Liver (tissue), 9 donors: ENCODE data around the gene NT5M. TPM values are rescaled to one million over a fixed set of nuclear protein-coding genes. Genes with fewer than 3 reads are reported as not detected.
A peak's percentile ranks its signal among the peaks of the same experiment; 100 is the strongest.

Source experiments
- DNase-seq: peaks from one replicate; pipeline ENCODE4 v3.0.0-alpha.2; 2017; ENCODE audit warnings: low spot score
- H3K27ac ChIP-seq, 2 donors: one replicate each; pipeline ENCODE4 v1.7.0; 2013; ENCODE audit warnings: inconsistent platforms in 2 of 2, low read length in 2 of 2, control low read depth in 1 of 2, low read depth in 1 of 2, mild to moderate bottlenecking in 1 of 2
- H3K27me3 ChIP-seq, 4 donors: one replicate each; pipeline versions ENCODE4 v1.6.1 to v1.7.0; 2013; ENCODE audit warnings: low read length in 3 of 4, inconsistent platforms in 1 of 4, mild to moderate bottlenecking in 1 of 4, moderate library complexity in 1 of 4; ENCODE audit not compliant: control insufficient read depth in 4 of 4, insufficient read depth in 4 of 4
- H3K36me3 ChIP-seq, 4 donors: one replicate each; pipeline versions ENCODE4 v1.6.1 to v1.7.0; 2013; ENCODE audit warnings: low read length in 3 of 4, mild to moderate bottlenecking in 3 of 4, low read depth in 1 of 4, moderate library complexity in 1 of 4; ENCODE audit not compliant: control insufficient read depth in 4 of 4, insufficient read depth in 3 of 4
- H3K4me1 ChIP-seq, 4 donors: one replicate each; pipeline versions ENCODE4 v1.6.1 to v1.7.0; 2013; ENCODE audit warnings: low read length in 3 of 4, mild to moderate bottlenecking in 3 of 4, moderate library complexity in 1 of 4; ENCODE audit not compliant: control insufficient read depth in 4 of 4, insufficient read depth in 4 of 4
- H3K4me3 ChIP-seq, 3 donors: one replicate each; pipeline versions ENCODE4 v1.6.1 to v1.7.0; 2013; ENCODE audit warnings: low read length in 3 of 3, control low read depth in 1 of 3, low read depth in 1 of 3, mild to moderate bottlenecking in 1 of 3
- H3K9ac ChIP-seq, 2 donors: one replicate each; pipeline ENCODE4 v1.7.0; 2013; ENCODE audit warnings: low read length in 2 of 2, mild to moderate bottlenecking in 2 of 2, moderate library complexity in 2 of 2, control low read depth in 1 of 2, low read depth in 1 of 2
- H3K9me3 ChIP-seq, 4 donors: one replicate each; pipeline versions ENCODE4 v1.6.1 to v1.7.0; 2013; ENCODE audit warnings: low read length in 3 of 4; ENCODE audit not compliant: control insufficient read depth in 4 of 4
- ATF3 ChIP-seq: IDR thresholded peaks from 2 replicates; pipeline ENCODE4 v1.6.1; 2016; ENCODE audit warnings: antibody characterized with exemption
- EGR1 ChIP-seq, 2 donors: IDR thresholded peaks; 2 replicates each; pipeline ENCODE4 v1.6.1; 2016 to 2018; ENCODE audit warnings: antibody characterized with exemption in 2 of 2, low read depth in 2 of 2
- FOXA1 ChIP-seq: IDR thresholded peaks from 2 replicates; pipeline ENCODE4 v1.6.1; 2016; ENCODE audit warnings: antibody characterized with exemption
- GABPA ChIP-seq, 2 donors: IDR thresholded peaks in 1 of 2; conservative IDR thresholded peaks in 1 of 2; 2 replicates each; pipeline ENCODE4 v1.6.1; 2016; ENCODE audit warnings: antibody characterized with exemption in 2 of 2, mild to moderate bottlenecking in 1 of 2, moderate library complexity in 1 of 2
- HNF4G ChIP-seq: IDR thresholded peaks from 2 replicates; pipeline ENCODE4 v1.6.1; 2016; ENCODE audit warnings: antibody characterized with exemption
- NR2F2 ChIP-seq: IDR thresholded peaks from 2 replicates; pipeline ENCODE4 v1.6.1; 2016; ENCODE audit warnings: antibody characterized with exemption
- RAD21 ChIP-seq, 2 donors: IDR thresholded peaks; 2 replicates each; pipeline ENCODE4 v1.6.1; 2016; ENCODE audit warnings: antibody characterized with exemption in 2 of 2, mild to moderate bottlenecking in 2 of 2
- RXRA ChIP-seq, 2 donors: IDR thresholded peaks; 2 replicates each; pipeline ENCODE4 v1.6.1; 2017 to 2018; ENCODE audit warnings: antibody characterized with exemption in 2 of 2, mild to moderate bottlenecking in 1 of 2
- SP1 ChIP-seq: IDR thresholded peaks from 2 replicates; pipeline ENCODE4 v1.6.1; 2018; ENCODE audit warnings: antibody characterized with exemption, mild to moderate bottlenecking
- TAF1 ChIP-seq: conservative IDR thresholded peaks from 2 replicates; pipeline ENCODE4 v1.6.1; 2016; ENCODE audit warnings: antibody characterized with exemption, mild to moderate bottlenecking
- YY1 ChIP-seq: IDR thresholded peaks from 2 replicates; pipeline ENCODE4 v1.6.1; 2016; ENCODE audit warnings: antibody characterized with exemption, mild to moderate bottlenecking
- ZBTB33 ChIP-seq: IDR thresholded peaks from 2 replicates; pipeline ENCODE4 v1.6.1; 2016; ENCODE audit warnings: antibody characterized with exemption
- WGBS: extraction: QIAGEN DNeasy Blood & Tissue Kit; methylation state at CpG from one replicate; pipeline ENCODE4 v1.1.7; 2013; 5-methylcytosine and 5-hydroxymethylcytosine counted together
- polyA plus RNA-seq, 2 donors: library from polyadenylated mRNA; stranded (reverse) in 1 of 2; unstranded in 1 of 2; fragments of 200-250 nt in 1 of 2; fragments of >200 nt in 1 of 2; fragmentation: Nextera tagmentation in 1 of 2; extraction: Ambion mirVana in 1 of 2; gene quantifications; one replicate each; pipeline versions ENCODE4 v1.2.1 to v1.2.3, GENCODE V29; 2013 to 2015
- total RNA-seq, 2 donors: library from RNA; depleted of rRNA; stranded (reverse); fragments of >200 nt; gene quantifications; one replicate each; pipeline ENCODE4 v1.2.3, GENCODE V29; 2014
- TF ChIP-seq, protein P1 (sequence below): fragments of 150-350 bp; IDR thresholded peaks from 2 replicates; pipeline ENCODE4 v1.5.1; 2017; ENCODE audit warnings: improper control_type of control experiment, low read depth, low read length; ENCODE audit not compliant: missing input control
- TF ChIP-seq, protein P2 (sequence below): IDR thresholded peaks from 2 replicates; pipeline ENCODE4 v1.6.1; 2016; ENCODE audit warnings: antibody characterized with exemption, mild to moderate bottlenecking
- donor health status: healthy.
- donor health status: healthy.
- donor health status: healthy.
- donor health status: healthy.
- donor health status: healthy.

NT5M gene
- total and polyA plus RNA-seq, 4 donors = 0.42 to 7.9 (median 0.66) TPM

GRCh38 chr17:17355426-17355825 lies 52.3 kb downstream of the NT5M start:
- DNase-seq = no peak
- no peak overlapping the region for H3K27ac ChIP-seq
- 70% methylated on average over 12 of the region's 12 CpGs for WGBS

GRCh38 chr17:17356149-17356930 lies 53.2 kb downstream of the NT5M start:
- Histone ChIP-seq H3K9me3 (no peaks in the 10 kb centered on the region), H3K4me1 (no peaks in the 10 kb centered on the region), H3K9ac (no peak overlapping the region), H3K4me3 (no peak overlapping the region), H3K36me3 (no peaks in the 10 kb centered on the region), H3K27me3 (no peaks in the 10 kb centered on the region), H3K27ac (no peak overlapping the region)
- DNase-seq = peak; percentile 82
- WGBS = 69% methylated on average over 10 of the region's 10 CpGs
- peak; percentile 99 to 100 for TF ChIP-seq RAD21 (IDR thresholded peaks at IDR 0.05)
- no peak for TF ChIP-seq NR2F2
- no peak for TF ChIP-seq RXRA (IDR thresholded peaks at IDR 0.05)
- TF ChIP-seq ZBTB33 = no peak
- TF ChIP-seq, protein P1, sequence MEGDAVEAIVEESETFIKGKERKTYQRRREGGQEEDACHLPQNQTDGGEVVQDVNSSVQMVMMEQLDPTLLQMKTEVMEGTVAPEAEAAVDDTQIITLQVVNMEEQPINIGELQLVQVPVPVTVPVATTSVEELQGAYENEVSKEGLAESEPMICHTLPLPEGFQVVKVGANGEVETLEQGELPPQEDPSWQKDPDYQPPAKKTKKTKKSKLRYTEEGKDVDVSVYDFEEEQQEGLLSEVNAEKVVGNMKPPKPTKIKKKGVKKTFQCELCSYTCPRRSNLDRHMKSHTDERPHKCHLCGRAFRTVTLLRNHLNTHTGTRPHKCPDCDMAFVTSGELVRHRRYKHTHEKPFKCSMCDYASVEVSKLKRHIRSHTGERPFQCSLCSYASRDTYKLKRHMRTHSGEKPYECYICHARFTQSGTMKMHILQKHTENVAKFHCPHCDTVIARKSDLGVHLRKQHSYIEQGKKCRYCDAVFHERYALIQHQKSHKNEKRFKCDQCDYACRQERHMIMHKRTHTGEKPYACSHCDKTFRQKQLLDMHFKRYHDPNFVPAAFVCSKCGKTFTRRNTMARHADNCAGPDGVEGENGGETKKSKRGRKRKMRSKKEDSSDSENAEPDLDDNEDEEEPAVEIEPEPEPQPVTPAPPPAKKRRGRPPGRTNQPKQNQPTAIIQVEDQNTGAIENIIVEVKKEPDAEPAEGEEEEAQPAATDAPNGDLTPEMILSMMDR = peak; percentile 100
- TF ChIP-seq EGR1 (IDR thresholded peaks at IDR 0.05; ENCODE audit: low read depth in 2 of 2) = no peak
- no peak for TF ChIP-seq HNF4G

More at GRCh38 chr17:17355426-17355825, 52.3 kb downstream of the NT5M start:
- no peak overlapping the region for H3K4me3 ChIP-seq
- H3K36me3 ChIP-seq = no peaks in the 10 kb centered on the region
- no peak for TF ChIP-seq YY1
- no peak for TF ChIP-seq TAF1
- no peak for TF ChIP-seq EGR1 (IDR thresholded peaks at IDR 0.05; ENCODE audit: low read depth in 2 of 2)
- no peak for TF ChIP-seq FOXA1
- no peak for TF ChIP-seq SP1
- no peak for TF ChIP-seq ATF3
- TF ChIP-seq NR2F2 = no peak
- TF ChIP-seq ZBTB33 = no peak
- TF ChIP-seq GABPA (IDR thresholded peaks at IDR 0.05 in 1 of 2, conservative IDR thresholded peaks at IDR 0.05 in 1 of 2) = no peak
- TF ChIP-seq RAD21 (IDR thresholded peaks at IDR 0.05) = no peak
- TF ChIP-seq, protein P2, sequence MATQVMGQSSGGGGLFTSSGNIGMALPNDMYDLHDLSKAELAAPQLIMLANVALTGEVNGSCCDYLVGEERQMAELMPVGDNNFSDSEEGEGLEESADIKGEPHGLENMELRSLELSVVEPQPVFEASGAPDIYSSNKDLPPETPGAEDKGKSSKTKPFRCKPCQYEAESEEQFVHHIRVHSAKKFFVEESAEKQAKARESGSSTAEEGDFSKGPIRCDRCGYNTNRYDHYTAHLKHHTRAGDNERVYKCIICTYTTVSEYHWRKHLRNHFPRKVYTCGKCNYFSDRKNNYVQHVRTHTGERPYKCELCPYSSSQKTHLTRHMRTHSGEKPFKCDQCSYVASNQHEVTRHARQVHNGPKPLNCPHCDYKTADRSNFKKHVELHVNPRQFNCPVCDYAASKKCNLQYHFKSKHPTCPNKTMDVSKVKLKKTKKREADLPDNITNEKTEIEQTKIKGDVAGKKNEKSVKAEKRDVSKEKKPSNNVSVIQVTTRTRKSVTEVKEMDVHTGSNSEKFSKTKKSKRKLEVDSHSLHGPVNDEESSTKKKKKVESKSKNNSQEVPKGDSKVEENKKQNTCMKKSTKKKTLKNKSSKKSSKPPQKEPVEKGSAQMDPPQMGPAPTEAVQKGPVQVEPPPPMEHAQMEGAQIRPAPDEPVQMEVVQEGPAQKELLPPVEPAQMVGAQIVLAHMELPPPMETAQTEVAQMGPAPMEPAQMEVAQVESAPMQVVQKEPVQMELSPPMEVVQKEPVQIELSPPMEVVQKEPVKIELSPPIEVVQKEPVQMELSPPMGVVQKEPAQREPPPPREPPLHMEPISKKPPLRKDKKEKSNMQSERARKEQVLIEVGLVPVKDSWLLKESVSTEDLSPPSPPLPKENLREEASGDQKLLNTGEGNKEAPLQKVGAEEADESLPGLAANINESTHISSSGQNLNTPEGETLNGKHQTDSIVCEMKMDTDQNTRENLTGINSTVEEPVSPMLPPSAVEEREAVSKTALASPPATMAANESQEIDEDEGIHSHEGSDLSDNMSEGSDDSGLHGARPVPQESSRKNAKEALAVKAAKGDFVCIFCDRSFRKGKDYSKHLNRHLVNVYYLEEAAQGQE = no peak
- no peaks in the 10 kb centered on the region for H3K27me3 ChIP-seq
- H3K9ac ChIP-seq = no peak overlapping the region
- no peaks in the 10 kb centered on the region for H3K4me1 ChIP-seq
- no peaks in the 10 kb centered on the region for H3K9me3 ChIP-seq
